GM21381 (cell line): ENCODE data around the gene SEC16B.
"Not testable (repeated sequence)": the region's sequence is repeated elsewhere in the genome, so short reads cannot be mapped to it uniquely, and the experiment has no call there.

ENCODE experiments used
- ATAC-seq: cut with Tn5 transposase; IDR thresholded peaks from one replicate; pipeline ENCODE4 v1.9.1; 2021; ENCODE audit warnings: mild to moderate bottlenecking, moderate library complexity; ENCODE audit not compliant: unreplicated experiment

The SEC16B gene, protein sequence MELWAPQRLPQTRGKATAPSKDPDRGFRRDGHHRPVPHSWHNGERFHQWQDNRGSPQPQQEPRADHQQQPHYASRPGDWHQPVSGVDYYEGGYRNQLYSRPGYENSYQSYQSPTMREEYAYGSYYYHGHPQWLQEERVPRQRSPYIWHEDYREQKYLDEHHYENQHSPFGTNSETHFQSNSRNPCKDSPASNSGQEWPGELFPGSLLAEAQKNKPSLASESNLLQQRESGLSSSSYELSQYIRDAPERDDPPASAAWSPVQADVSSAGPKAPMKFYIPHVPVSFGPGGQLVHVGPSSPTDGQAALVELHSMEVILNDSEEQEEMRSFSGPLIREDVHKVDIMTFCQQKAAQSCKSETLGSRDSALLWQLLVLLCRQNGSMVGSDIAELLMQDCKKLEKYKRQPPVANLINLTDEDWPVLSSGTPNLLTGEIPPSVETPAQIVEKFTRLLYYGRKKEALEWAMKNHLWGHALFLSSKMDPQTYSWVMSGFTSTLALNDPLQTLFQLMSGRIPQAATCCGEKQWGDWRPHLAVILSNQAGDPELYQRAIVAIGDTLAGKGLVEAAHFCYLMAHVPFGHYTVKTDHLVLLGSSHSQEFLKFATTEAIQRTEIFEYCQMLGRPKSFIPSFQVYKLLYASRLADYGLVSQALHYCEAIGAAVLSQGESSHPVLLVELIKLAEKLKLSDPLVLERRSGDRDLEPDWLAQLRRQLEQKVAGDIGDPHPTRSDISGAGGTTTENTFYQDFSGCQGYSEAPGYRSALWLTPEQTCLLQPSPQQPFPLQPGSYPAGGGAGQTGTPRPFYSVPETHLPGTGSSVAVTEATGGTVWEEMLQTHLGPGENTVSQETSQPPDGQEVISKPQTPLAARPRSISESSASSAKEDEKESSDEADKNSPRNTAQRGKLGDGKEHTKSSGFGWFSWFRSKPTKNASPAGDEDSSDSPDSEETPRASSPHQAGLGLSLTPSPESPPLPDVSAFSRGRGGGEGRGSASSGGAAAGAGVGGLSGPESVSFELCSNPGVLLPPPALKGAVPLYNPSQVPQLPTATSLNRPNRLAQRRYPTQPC

DNA sequence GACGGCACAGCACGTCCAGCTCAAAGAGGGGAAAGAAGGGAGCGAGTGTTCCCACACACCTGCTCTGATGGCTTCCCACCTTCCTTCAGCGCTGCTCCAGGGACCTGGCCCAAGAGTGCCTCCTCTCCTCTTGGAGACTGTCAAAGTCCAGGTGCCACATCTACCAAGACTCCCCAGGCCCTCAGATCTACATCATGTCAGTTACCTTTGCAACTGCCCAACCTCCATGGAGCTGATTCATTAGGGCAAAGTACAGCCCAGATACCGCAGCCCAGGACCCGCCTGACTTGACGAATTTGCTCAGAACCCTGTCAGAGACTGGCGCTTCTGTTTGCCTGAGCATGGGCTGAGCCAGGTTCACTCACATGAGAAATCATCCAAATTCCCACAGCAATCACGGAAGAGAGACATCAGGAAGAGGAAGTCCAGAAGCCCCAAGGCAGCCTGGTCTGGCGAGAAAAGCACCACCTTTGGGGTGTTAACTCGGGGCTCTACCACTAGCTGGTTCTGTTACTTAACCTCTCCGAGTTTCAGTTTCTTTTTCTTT, at the start of gene SEC16B:
Gene SEC16B (minus strand): TSS at position 234 of the 547 bp plus-strand sequence. CDS start 2,077 bp downstream, outside the sequence.
- no peak for ATAC-seq

DNA sequence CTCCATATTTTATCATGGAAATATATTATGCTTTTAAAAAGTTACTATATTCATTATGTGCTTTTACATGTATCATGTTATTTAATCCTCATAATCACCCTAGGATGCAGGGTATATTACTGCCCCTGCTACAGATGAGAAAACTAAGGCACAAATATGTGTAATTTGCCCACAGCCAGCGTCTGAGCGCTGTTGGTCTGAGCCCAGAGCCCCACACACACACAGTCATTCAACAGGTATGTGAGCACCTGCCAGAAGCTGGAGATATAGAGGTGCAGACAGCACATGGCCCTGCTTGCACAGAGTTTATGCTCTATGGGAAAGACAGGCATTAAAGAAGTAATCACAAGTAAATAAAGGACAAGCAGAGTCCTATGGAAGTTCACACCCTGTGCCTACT, 49.8 kb upstream of the SEC16B start:
- ATAC-seq: no peak

DNA sequence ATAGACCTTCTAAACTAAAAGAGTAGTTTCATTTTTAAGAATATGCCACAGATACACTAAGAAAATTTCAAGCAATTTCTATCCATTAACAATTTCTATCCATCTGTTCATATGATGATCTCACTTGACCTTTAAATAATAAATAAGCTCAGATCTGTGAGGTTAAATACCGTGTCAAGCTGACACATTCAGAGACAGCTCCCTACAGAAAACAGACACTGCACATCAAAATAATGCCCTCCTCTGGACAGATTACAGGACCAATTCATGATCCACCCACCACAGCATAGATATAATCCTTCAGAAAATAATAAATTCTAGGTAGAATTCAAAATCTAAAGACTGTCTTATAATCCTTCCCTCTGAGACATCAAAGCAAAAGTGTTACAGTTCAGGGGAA, 49.4 kb upstream of the SEC16B start:
- ATAC-seq: no peak

DNA sequence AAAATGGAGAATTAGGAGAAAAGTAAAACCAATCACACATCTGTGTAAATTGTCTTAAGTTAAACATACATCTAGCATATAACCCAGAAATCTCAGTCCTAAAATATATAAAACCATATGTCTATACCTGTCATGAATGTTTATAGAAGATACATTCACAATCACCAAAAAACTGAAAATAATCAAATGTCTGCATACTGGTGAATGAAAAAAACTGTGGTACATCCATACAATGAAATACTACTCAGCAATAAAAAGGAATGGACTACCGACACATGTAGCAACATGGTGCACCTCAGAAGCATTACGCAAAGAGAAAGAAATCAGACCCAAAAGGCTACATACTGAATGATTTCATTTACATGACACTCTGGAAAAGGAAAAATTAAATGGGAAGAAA, 47.7 kb upstream of the SEC16B start:
- ATAC-seq: no peak

DNA sequence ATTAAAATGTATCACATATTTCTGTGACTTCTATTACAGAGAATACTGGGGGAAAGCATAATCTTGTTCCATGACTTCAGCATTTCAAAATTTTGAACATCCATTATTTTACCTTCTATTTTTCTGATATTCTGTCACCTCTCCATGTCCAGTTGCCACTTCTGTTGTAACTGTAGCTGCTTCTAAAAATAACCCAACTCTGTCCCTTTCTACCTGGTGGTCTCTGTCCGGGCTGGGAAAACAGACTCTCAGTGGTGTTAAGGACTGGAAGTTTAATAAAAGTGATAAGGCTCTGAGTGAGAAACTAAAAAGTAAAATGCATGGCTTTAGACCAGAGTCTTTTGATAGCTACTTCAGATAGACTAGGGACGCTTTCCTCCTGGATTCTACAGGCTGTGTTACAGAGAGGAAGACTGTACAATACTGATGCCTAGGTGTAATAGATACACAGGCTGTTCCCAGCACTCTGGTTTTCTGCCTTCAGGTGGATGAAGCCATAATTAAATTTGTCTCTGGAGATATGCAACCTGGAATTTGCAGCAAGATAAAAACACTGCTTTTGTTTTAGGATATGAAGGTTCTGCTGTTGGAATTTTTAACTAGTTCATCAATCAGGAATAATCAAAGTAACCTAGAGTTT, 42.1 kb upstream of the SEC16B start:
- no peak for ATAC-seq

DNA sequence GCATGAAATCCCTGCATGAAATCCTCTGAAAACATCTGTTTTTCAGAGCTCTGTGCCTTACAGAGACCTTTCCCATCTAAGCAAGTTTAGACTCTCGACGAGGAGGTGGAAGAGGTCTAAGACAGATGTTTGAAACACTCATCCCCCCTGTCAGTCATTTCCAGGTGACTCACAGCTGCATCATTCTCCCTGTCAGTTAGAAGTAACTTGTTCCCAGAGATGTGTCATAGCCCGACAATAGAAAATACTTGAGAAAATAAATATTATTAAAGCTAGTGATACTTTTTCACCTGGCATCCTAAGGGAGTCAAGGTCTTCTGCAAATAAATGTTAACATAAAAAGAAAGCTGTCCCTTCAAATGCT, 41.6 kb upstream of the SEC16B start:
- no peak for ATAC-seq

DNA sequence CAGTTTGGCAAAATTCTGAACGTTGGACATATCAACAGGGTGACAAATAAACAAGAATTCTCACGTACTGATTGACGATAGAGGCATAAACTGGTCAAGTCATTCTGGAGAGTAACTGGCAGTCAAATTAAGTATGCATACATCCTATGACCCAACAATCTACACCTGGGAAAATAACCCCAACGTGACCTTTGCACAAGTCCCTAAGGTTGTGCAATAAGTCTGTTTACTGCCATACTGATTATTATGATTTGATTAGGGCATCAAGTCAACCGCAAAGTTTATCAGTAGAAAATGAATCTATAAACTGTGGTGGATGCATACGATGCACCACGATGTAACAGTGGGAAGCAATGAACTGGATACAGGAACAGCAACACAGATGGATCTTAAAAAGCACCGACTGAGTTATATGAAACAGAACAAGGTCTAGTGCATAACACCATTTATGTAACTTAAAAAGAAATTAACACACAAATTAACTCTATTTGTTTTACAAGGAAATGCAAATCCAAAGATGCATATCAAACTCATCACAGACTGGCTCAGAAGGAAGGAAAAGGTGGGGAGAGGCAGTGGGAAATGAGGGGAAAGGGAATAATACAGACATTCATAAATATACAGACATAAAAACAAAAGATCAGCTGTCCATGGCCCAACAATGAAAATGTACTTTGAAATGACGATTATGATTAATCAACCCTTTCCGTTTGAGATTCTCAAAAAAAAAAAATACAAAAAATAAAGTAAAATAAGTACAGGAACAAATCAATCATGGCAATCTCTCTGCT, 41.0 kb upstream of the SEC16B start:
- no peak for ATAC-seq

DNA sequence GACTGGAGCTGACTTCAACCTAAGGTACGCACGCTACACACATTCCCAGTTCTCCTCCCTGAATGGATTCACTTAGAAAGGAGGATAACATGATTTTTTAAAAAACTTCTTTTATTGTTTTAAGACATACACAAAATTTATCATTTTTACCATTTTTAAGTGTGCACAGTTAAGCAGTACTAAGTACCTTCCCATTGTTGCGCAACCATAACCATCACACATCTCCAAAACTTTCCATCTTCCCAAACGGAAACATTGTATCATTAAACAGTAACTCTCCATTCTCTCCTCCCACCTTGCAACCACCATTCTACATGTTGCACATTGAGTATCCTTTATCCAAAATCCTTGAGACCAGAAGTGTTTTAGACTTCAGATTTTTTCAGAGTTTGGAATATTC, 36.2 kb upstream of the SEC16B start:
- no peak for ATAC-seq

DNA sequence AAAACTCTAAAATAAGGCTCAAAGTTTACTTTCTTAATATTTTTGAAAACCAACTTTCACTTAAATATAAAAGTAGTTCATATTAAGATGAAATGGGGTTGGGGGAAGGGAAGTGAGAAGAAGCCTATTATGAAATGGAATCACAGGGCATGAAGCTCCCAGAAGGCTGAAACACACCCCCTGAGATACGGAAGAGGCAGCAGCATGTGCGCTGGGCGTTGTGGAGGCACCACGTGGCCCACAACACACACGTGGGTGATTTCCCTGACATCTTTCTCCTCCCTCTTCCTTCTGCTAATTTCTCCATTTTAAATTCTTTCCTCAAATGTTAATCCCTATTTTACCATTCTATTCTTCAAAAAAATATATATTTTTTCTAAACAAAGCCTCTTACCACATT, 35.6 kb upstream of the SEC16B start:
- ATAC-seq: no peak

DNA sequence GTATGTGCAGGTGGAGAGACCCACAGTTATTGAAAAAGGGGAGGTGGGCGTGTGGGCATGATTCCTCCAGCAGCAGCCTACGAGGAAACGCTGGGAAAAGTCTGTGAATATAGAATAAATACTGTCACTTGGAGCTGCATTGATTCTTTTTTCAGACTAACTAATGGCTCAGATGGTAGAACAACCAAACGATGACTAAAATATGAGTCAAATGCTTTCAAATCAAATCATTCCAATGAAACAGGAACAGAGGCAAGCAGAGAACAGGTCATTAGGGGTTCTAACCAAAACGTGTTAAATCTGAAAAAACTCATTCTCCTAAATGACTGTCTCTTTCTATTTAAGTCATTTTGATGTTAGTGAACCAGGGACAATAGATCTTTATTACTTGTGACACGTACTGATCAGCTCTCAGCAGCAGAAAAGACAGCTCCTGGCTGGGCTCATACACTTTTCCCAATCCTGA, 35.1 kb upstream of the SEC16B start:
- no peak for ATAC-seq

DNA sequence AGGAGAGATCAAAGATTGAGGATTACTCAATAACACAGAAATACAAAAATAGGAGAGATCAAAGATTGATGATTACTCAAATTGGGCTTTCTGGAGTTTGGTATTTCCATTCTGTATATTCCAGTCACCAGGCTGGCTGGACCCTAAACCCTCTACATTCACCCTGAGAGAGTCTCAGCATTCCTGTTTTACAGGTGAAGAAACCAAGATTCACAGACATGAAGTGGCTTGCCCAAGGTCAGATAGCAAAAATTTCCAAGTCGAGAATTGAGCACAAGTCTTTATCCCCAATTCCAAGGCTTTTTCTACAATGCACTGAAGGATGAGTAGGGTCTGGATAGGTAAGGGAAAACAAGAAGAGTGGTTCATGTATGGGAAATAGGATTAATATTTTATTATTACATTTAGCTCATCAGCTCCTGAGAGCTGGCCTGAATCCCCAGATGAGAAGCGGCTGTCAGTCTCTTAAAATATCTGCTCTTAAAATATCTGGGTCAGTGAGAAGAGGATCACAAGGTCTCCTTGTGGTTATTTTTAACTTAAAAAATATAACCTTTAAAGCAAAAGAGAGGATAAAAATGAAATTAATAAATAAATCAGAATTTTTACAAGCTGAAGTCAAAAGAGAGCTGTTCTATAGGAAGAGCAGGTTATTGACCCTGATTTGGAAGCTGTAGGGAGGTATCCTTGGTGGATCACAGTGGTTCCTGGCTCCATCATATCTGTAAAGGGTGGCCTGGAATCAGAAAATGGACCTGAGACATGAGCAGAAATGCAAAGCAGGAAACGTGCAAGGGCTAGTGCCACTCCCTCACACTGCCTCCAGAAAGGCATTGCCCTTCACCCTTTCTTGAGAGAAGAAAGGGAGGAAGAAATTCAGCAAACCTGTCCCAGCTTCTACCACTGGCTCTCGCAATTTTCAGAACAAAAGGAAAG, 29.1 kb upstream of the SEC16B start:
- ATAC-seq: no peak

DNA sequence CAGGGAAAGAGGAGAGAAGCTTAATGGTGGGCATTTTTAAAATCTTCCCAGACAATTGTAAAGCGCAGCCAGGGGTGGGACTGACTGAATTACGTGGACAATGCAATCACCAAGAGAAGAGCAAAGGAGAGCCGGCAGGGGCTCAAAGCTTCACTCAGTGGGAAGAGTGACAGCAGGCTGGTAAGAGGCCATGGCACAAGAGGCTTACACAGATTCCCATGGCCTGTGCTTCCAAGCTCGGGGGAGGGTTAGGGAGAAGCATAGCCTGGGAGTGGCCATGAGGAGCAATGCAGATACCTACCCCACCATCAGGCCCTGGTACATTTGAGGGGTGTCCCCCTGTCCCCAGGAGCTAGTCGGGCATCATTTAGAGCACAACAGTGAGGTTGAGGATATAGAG, 27.1 kb upstream of the SEC16B start:
- ATAC-seq: no peak

DNA sequence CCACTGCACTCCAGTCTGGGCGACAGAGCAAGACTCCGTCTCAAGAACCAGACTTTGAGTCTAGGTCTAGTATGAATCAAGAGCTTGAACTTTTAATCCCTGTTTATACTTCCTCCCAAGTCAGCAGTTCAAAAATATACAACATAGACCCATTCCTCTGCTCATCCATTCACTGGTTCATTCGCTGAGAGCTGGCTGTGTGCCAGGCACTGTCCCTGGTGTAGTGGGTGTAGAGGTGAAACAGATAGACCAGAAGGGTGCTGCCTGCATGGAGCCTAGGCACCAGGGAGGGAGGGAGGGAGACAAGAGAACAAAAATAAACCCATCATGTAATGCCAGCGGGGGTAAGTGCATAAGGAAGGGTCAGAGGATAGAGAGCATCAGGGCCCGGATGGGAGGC, 25.5 kb upstream of the SEC16B start:
- no peak for ATAC-seq

DNA sequence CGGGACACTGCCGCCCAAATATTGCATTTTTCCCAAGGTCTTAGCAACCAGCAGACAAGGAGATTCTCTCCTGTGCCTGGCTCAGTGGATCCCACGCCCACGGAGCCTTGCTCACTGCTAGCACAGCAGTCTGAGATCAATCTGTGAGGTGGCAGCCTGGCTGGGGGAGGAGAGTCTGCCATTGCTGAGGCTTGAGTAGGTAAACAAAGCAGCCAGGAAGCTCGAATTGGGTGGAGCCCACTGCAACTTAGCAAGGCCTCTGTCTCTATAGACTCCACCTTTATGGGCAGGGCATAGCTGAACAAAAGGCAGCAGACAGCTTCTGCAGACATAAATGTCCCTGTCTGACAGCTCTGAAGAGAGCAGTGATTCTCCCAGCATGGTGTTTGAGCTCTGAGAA, 16.4 kb upstream of the SEC16B start:
- not testable (repeated sequence) for ATAC-seq

DNA sequence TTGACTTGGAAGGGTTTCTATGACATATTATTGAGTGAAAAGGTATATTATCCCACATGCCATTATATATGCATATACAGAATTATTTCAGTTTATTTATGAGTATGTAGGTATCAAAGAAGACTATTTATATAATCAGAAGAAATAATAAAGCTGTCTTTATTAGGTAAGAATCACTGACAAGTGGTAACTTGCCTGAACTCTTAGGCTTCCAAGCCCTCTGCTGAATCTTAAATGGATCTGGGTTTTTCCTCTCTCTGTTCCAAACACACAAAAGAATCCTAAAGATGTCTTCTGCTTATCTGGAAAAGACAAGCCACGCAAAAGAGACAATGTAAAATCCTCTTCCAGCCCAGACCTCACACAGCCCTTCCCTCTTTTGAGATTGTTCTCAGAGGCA, 14.9 kb upstream of the SEC16B start:
- no peak for ATAC-seq

DNA sequence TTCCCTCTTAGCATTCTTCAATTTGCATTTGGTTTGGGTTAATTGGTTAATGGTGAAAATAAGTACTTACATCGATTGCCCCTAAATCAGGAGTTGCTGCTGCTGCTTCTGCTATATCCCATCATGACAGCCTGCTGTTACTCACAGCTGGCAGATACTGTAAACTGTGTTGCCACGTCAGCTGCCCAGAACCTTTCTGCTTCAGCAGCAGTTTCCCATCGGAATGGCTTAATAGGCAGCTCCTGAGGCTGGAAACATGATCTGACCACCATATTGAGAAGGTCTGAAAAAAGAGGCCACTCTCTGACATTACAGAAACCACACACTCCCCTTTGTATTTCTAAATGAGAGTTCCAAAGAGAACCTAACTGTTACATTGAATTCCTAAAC, 14.3 kb upstream of the SEC16B start:
- no peak for ATAC-seq

DNA sequence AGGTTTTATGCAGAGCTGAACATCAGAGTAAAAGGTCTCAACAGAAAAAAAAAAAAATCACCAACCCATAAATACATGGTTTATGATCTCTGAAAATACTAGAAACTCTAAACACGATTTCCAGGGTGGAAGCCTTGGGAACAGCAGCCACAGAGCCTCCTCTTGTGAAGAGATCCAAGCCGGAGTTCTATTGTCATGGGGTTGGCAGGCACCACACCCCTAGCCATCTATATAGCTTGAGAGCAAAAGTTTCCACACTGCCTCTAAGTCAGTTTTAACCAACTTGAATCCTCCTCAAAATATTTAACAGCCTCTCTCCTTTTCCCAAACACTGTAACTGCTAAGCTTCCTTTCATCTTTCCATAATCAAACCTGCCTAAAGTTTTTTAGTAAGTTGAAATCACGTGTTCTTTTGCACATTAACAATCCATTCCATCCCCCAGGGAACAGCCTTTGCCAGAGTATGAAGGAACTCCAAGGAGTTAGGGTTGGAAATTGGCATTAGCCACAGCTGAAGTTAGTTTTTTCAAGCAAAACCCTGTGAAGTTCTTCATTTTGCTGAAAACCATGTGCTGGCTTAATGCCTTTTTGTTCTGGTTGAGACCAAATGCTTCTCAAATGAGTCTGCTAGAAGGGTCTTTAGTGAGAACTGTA, 13.8 kb upstream of the SEC16B start:
- ATAC-seq: no peak

DNA sequence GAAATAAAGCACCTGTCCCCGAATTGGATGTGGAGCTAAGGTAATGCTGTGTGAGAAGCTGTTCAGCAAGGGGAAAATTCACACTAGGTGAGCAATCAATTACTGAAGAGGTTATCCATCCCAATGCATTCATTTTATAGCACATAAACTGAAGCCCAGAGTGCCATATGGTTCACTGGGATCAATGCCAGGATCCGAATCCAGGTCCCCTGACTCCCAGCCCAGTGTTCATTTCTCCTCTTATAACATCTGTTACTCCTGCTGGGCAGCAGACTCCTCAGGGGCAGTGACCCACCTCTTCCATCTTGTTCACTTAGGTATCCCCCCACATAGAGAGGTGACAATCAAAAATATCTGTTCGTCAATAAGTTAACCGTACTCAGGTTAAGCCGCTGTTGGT, 13.2 kb upstream of the SEC16B start:
- ATAC-seq: no peak

DNA sequence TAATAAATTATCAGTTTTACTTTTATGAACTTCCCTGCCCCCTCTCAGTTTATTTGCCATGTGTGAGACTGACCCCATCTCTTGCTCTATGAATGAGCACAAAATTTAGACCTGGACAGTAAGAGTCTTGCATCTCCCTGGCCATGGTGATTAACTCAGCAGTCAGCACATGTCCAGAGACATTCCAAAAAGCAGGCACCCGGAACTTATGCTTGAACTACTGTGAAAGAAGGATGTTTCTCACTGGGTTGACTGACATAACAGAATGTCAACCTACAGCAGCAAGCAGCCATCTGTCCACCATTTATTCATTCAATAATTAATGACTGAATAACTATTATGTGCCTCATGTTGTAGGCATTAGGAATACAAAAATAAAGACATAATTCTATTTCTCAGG, 11.3 kb upstream of the SEC16B start:
- no peak for ATAC-seq
